Neuronal stem cell (in vitro differentiated cells): ENCODE results near the gene IFITM2.
"Not testable (repeated sequence)": the region's sequence is repeated elsewhere in the genome, so short reads cannot be mapped to it uniquely, and the experiment has no call there.

Experiments
- DNase-seq: peaks from one replicate; pipeline ENCODE4 v3.0.0-alpha.2; 2013; ENCODE audit warnings: low spot score
- H2AFZ ChIP-seq: one replicate; pipeline ENCODE4 v1.6.1; 2013; ENCODE audit warnings: mild to moderate bottlenecking, low read length, inconsistent platforms
- H2AK5ac ChIP-seq: 2 replicates; pipeline ENCODE4 v1.6.1; 2013; ENCODE audit warnings: low read depth, mild to moderate bottlenecking, inconsistent platforms, low read length, moderate library complexity, mixed read lengths
- H2BK120ac ChIP-seq: 2 replicates; pipeline ENCODE4 v1.6.1; 2013; ENCODE audit warnings: low read depth, mild to moderate bottlenecking, inconsistent platforms, low read length, moderate library complexity, mixed read lengths
- H2BK12ac ChIP-seq: one replicate; pipeline ENCODE4 v1.6.1; 2013; ENCODE audit warnings: low read length, inconsistent platforms
- H2BK15ac ChIP-seq: 2 replicates; pipeline ENCODE4 v1.6.1; 2013; ENCODE audit warnings: mild to moderate bottlenecking, low read length, inconsistent platforms, mixed read lengths
- H2BK5ac ChIP-seq: one replicate; pipeline ENCODE4 v1.6.1; 2013; ENCODE audit warnings: inconsistent platforms, mild to moderate bottlenecking, low read length, moderate library complexity
- H3K14ac ChIP-seq: one replicate; pipeline ENCODE4 v1.6.1; 2013; ENCODE audit warnings: low read length, inconsistent platforms
- H3K18ac ChIP-seq: 2 replicates; pipeline ENCODE4 v1.6.1; 2013; ENCODE audit warnings: low read length, inconsistent platforms
- H3K23ac ChIP-seq: 2 replicates; pipeline ENCODE4 v1.6.1; 2013; ENCODE audit warnings: low read depth, mild to moderate bottlenecking, mixed read lengths, low read length, inconsistent platforms; ENCODE audit not compliant: poor library complexity
- H3K27ac ChIP-seq: replicated peaks from 3 replicates; pipeline ENCODE4 v1.5.1; 2013; ENCODE audit warnings: low read length, inconsistent platforms
- H3K27me3 ChIP-seq, 3 experiments: 2 replicates each; pipeline ENCODE4 v1.6.1; 2013; ENCODE audit warnings: low read length in 3 of 3, mild to moderate bottlenecking in 2 of 3, inconsistent platforms in 1 of 3, low read depth in 1 of 3, mixed read lengths in 1 of 3, moderate library complexity in 1 of 3; ENCODE audit not compliant: control insufficient read depth in 3 of 3, insufficient read depth in 3 of 3
- H3K36me3 ChIP-seq, 2 donors: replicated peaks in 1 of 2; 2 replicates each; pipeline ENCODE4 v1.6.1; 2013; ENCODE audit warnings: low read length in 2 of 2; ENCODE audit not compliant: control insufficient read depth in 2 of 2, insufficient read depth in 2 of 2
- H3K4ac ChIP-seq: 2 replicates; pipeline ENCODE4 v1.6.1; 2013; ENCODE audit warnings: inconsistent platforms, mild to moderate bottlenecking, low read length, moderate library complexity
- H3K4me1 ChIP-seq, 2 donors: 1 replicate in 1 of 2; 2 replicates in 1 of 2; pipeline ENCODE4 v1.6.1; 2013; ENCODE audit warnings: low read length in 2 of 2, low read depth in 1 of 2; ENCODE audit not compliant: control insufficient read depth in 2 of 2, insufficient read depth in 1 of 2
- H3K4me2 ChIP-seq: one replicate; pipeline ENCODE4 v1.6.1; 2013; ENCODE audit warnings: mild to moderate bottlenecking, low read length, inconsistent platforms; ENCODE audit not compliant: insufficient read depth, poor library complexity, severe bottlenecking
- H3K4me3 ChIP-seq, 2 donors: 2 replicates each; pipeline ENCODE4 v1.5.1; 2013; ENCODE audit warnings: low read length in 2 of 2, mild to moderate bottlenecking in 2 of 2, inconsistent platforms in 1 of 2, moderate library complexity in 1 of 2
- H3K79me1 ChIP-seq: one replicate; pipeline ENCODE4 v1.6.1; 2013; ENCODE audit warnings: low read depth, mild to moderate bottlenecking, inconsistent platforms, low read length, moderate library complexity
- H3K9ac ChIP-seq: one replicate; pipeline ENCODE4 v1.6.1; 2013; ENCODE audit warnings: mild to moderate bottlenecking, low read depth, low read length, inconsistent platforms; ENCODE audit not compliant: poor library complexity
- H3K9me3 ChIP-seq, 2 donors: replicated peaks in 1 of 2; 2 replicates each; pipeline versions ENCODE3 to v1.6.1; 2013; ENCODE audit warnings: low read length in 2 of 2, mild to moderate bottlenecking in 2 of 2, inconsistent platforms in 1 of 2, low read depth in 1 of 2, mixed read lengths in 1 of 2, moderate library complexity in 1 of 2; ENCODE audit not compliant: control insufficient read depth in 2 of 2, insufficient read depth in 1 of 2
- H4K8ac ChIP-seq: one replicate; pipeline ENCODE4 v1.6.1; 2013; ENCODE audit warnings: low read depth, mild to moderate bottlenecking, inconsistent platforms, low read length, moderate library complexity
- H4K91ac ChIP-seq: one replicate; pipeline ENCODE4 v1.6.1; 2013; ENCODE audit warnings: low read length, low read depth, mild to moderate bottlenecking, inconsistent platforms; ENCODE audit not compliant: poor library complexity
- WGBS, 2 donors: extraction: QIAGEN DNeasy Blood & Tissue Kit; methylation state at CpG; one replicate each; pipeline ENCODE4 v1.1.7; 2013; ENCODE audit warnings: missing lambda C conversion rate in 2 of 2, mixed read lengths in 1 of 2; ENCODE audit not compliant: insufficient read length in 2 of 2, insufficient replicate concordance in 1 of 2; ENCODE audit errors: extremely low coverage in 2 of 2; 5-methylcytosine and 5-hydroxymethylcytosine counted together

IFITM2 gene

GRCh38 chr11:316031-316701 is 8.6 kb downstream of the IFITM2 start:
- Histone ChIP-seq H3K79me1 (peaks cover 2% of the 10 kb centered on the region), H2AFZ (no peak overlapping the region), H4K91ac (no peak overlapping the region), H3K27ac (no peak overlapping the region), H3K4ac (peak overlapping the region; percentile 89), H3K4me2 (peak overlapping the region; percentile 33), H3K9ac (no peak overlapping the region), H3K9me3 (no peaks in the 10 kb centered on the region), H2BK12ac (peak overlapping the region; percentile 84), H3K4me1 (peaks cover 35 to 44% of the 10 kb centered on the region in 2 donors), H3K4me3 (peak overlapping the region; percentile 52 to 76), H4K8ac (no peak overlapping the region), H2BK5ac (peak overlapping the region; percentile 62), H2AK5ac (peak overlapping the region; percentile 99), H3K27me3 (peaks cover 0 to 24% (median 0%) of the 10 kb centered on the region in 3 experiments), H2BK15ac (peak overlapping the region; percentile 32), H2BK120ac (no peak overlapping the region), H3K14ac (peak overlapping the region; percentile 71), H3K36me3 (peaks cover 0 to 32% of the 10 kb centered on the region in 2 donors), H3K23ac (peak overlapping the region; percentile 97), H3K18ac (peak overlapping the region; percentile 95)
- DNase-seq = no peak
- no CpG with 5 or more reads among the region's 64 CpGs for WGBS, 2 donors

GRCh38 chr11:316891-317301 is 9.3 kb downstream of the IFITM2 start:
- H3K79me1 ChIP-seq = no peaks in the 10 kb centered on the region
- H2AFZ ChIP-seq = no peak overlapping the region
- peaks cover 0 to 24% (median 0%) of the 10 kb centered on the region in 3 experiments for H3K27me3 ChIP-seq
- no peak overlapping the region for H2BK12ac ChIP-seq
- no peak overlapping the region for H4K91ac ChIP-seq
- H3K23ac ChIP-seq = no peak overlapping the region
- H2BK15ac ChIP-seq = no peak overlapping the region
- H3K27ac ChIP-seq = no peak overlapping the region
- H2BK120ac ChIP-seq = no peak overlapping the region
- H3K4me1 ChIP-seq = peaks cover 33 to 41% of the 10 kb centered on the region in 2 donors
- H4K8ac ChIP-seq = no peak overlapping the region
- H3K14ac ChIP-seq = no peak overlapping the region
- H3K36me3 ChIP-seq = peaks cover 0 to 32% of the 10 kb centered on the region in 2 donors
- H3K9me3 ChIP-seq = no peaks in the 10 kb centered on the region
- H3K4ac ChIP-seq = no peak overlapping the region
- H3K18ac ChIP-seq = no peak overlapping the region
- H2AK5ac ChIP-seq = peak overlapping the region; percentile 99
- WGBS, 2 donors = no CpG with 5 or more reads among the region's 7 CpGs
- H3K4me2 ChIP-seq = no peak overlapping the region
- H2BK5ac ChIP-seq = no peak overlapping the region
- no peak overlapping the region for H3K9ac ChIP-seq
- no peak for DNase-seq
- peak overlapping the region in 1 of 2 donors; percentile 76 for H3K4me3 ChIP-seq

GRCh38 chr11:317668-318404 is 10.2 kb downstream of the IFITM2 start:
- not testable (repeated sequence) for H2BK120ac ChIP-seq
- peak overlapping the region in 1 of 2 donors; percentile 11 for H3K4me3 ChIP-seq

More at GRCh38 chr11:317668-318404, 10.2 kb downstream of the IFITM2 start:
- H3K79me1 ChIP-seq, H4K91ac ChIP-seq, H3K9me3 ChIP-seq, H3K4me2 ChIP-seq, H3K14ac ChIP-seq, DNase-seq, H2BK5ac ChIP-seq, H2BK12ac ChIP-seq, H4K8ac ChIP-seq, H3K9ac ChIP-seq, H2AK5ac ChIP-seq, H3K27ac ChIP-seq, H2BK15ac ChIP-seq, H3K4ac ChIP-seq, H2AFZ ChIP-seq, H3K18ac ChIP-seq, H3K23ac ChIP-seq: not testable (repeated sequence)
- Histone ChIP-seq H3K27me3 (peaks cover 0 to 24% (median 0%) of the 10 kb centered on the region in 3 experiments), H3K36me3 (peaks cover 0 to 32% of the 10 kb centered on the region in 2 donors), H3K4me1 (peaks cover 29 to 32% of the 10 kb centered on the region in 2 donors)
- no CpG with 5 or more reads among the region's 30 CpGs for WGBS, 2 donors
